IMR-90 (cell line): ENCODE measurements around the gene CREG2. TPM values are rescaled to one million over a fixed set of nuclear protein-coding genes. Genes with fewer than 3 reads are reported as not detected.
A peak's percentile ranks its signal among the peaks of the same experiment; 100 is the strongest.

Experiments used
- ATAC-seq: fragments of 200-7000 bp; cut with Tn5 transposase; 2 replicates; pipeline ENCODE4 v1.9.1; 2020; ENCODE audit warnings: low read depth, mild to moderate bottlenecking, moderate library complexity
- BruUV-seq: library from RNA; stranded (reverse); fragments of 400-500 nt; replicated peaks from 2 replicates; lab custom pipeline; 2021; lab: Mats Ljungman, UMichigan
- CTCF ChIA-PET: fragments of 300-600 bp; formaldehyde crosslinking; extraction: SDS; loops from one replicate; lab custom pipeline; 2021; ENCODE audit warnings: antibody characterized with exemption; lab: Yijun Ruan, JAX
- POLR2A ChIA-PET: fragments of 300-600 bp; sonication (Branson Sonifier 250); formaldehyde crosslinking; loops from one replicate; lab custom pipeline; 2022; ENCODE audit warnings: antibody characterized with exemption; ENCODE audit not compliant: unreplicated experiment; lab: Charles Lee
- DNase-seq: peaks from one replicate; pipeline ENCODE4 v3.0.0; 2013
- H2AFZ ChIP-seq: replicated peaks from 2 replicates; pipeline ENCODE3; 2013; ENCODE audit warnings: low read length, mild to moderate bottlenecking; ENCODE audit not compliant: poor library complexity
- H2AK5ac ChIP-seq: 2 replicates; pipeline ENCODE4 v1.6.1; 2013; ENCODE audit warnings: low read depth, low read length, inconsistent platforms
- H2AK9ac ChIP-seq: replicated peaks from 2 replicates; pipeline ENCODE3; 2013; ENCODE audit warnings: mild to moderate bottlenecking, low read depth, low read length, moderate library complexity; ENCODE audit not compliant: poor library complexity
- H2BK120ac ChIP-seq: 2 replicates; pipeline ENCODE4 v1.6.1; 2013; ENCODE audit warnings: low read depth, low read length, inconsistent platforms
- H2BK15ac ChIP-seq: 3 replicates; pipeline ENCODE4 v1.6.1; 2013; ENCODE audit warnings: low read depth, low read length, inconsistent platforms
- H2BK20ac ChIP-seq: 2 replicates; pipeline ENCODE4 v1.6.1; 2013; ENCODE audit warnings: low read depth, mild to moderate bottlenecking, inconsistent platforms, low read length, moderate library complexity
- H2BK5ac ChIP-seq: 2 replicates; pipeline ENCODE4 v1.6.1; 2013; ENCODE audit warnings: mild to moderate bottlenecking, low read depth, low read length, inconsistent platforms; ENCODE audit not compliant: poor library complexity, severe bottlenecking
- H3K14ac ChIP-seq: replicated peaks from 2 replicates; pipeline ENCODE4 v1.6.1; 2013; ENCODE audit warnings: low read depth, low read length, inconsistent platforms
- H3K18ac ChIP-seq: 2 replicates; pipeline ENCODE4 v1.6.1; 2013; ENCODE audit warnings: low read depth, low read length, control low read depth
- H3K23ac ChIP-seq: 2 replicates; pipeline ENCODE4 v1.6.1; 2013; ENCODE audit warnings: low read depth, low read length, inconsistent platforms
- H3K27ac ChIP-seq: 2 replicates; pipeline ENCODE4 v1.5.1; 2013; ENCODE audit warnings: mild to moderate bottlenecking, control low read depth, low read length; ENCODE audit not compliant: insufficient read depth
- H3K27me3 ChIP-seq: 2 replicates; pipeline ENCODE4 v1.6.1; 2013; ENCODE audit warnings: low read length; ENCODE audit not compliant: control insufficient read depth, insufficient read depth
- H3K36me3 ChIP-seq: 2 replicates; pipeline ENCODE4 v1.6.1; 2013; ENCODE audit warnings: low read length, mixed read lengths; ENCODE audit not compliant: control insufficient read depth, insufficient read depth
- H3K4ac ChIP-seq: 2 replicates; pipeline ENCODE4 v1.6.1; 2013; ENCODE audit warnings: low read depth, low read length, inconsistent platforms
- H3K4me1 ChIP-seq: 2 replicates; pipeline ENCODE4 v1.6.1; 2013; ENCODE audit warnings: low read length, mixed read lengths; ENCODE audit not compliant: control insufficient read depth, insufficient read depth
- H3K4me2 ChIP-seq: 2 replicates; pipeline ENCODE4 v1.6.1; 2013; ENCODE audit warnings: low read depth, mild to moderate bottlenecking, control low read depth, low read length, moderate library complexity
- H3K4me3 ChIP-seq: 2 replicates; pipeline ENCODE4 v1.5.1; 2013; ENCODE audit warnings: low read depth, mild to moderate bottlenecking, control low read depth, low read length, moderate library complexity; ENCODE audit not compliant: insufficient read depth
- H3K56ac ChIP-seq: 2 replicates; pipeline ENCODE4 v1.6.1; 2013; ENCODE audit warnings: low read length, inconsistent platforms; ENCODE audit not compliant: insufficient read depth; ENCODE audit errors: extremely low read depth
- H3K79me1 ChIP-seq, 2 experiments: 2 replicates each; pipeline ENCODE4 v1.6.1; 2013; ENCODE audit warnings: low read length in 2 of 2, inconsistent platforms in 1 of 2, low read depth in 1 of 2
- H3K9ac ChIP-seq: 2 replicates; pipeline ENCODE4 v1.6.1; 2013; ENCODE audit warnings: low read depth, low read length, control low read depth
- H3K9me1 ChIP-seq: 2 replicates; pipeline ENCODE4 v1.6.1; 2013; ENCODE audit warnings: low read length, inconsistent platforms; ENCODE audit not compliant: insufficient read depth
- H3K9me3 ChIP-seq: 2 replicates; pipeline ENCODE4 v1.6.1; 2013; ENCODE audit warnings: low read length; ENCODE audit not compliant: control insufficient read depth, insufficient read depth
- H4K20me1 ChIP-seq: 2 replicates; pipeline ENCODE4 v1.6.1; 2013; ENCODE audit warnings: low read length, inconsistent platforms; ENCODE audit not compliant: insufficient read depth
- H4K5ac ChIP-seq: 2 replicates; pipeline ENCODE4 v1.6.1; 2013; ENCODE audit warnings: mild to moderate bottlenecking, low read depth, low read length, control low read depth
- H4K8ac ChIP-seq, 2 experiments: 2 replicates each; pipeline ENCODE4 v1.6.1; 2013; ENCODE audit warnings: low read depth in 2 of 2, low read length in 2 of 2, control low read depth in 1 of 2, inconsistent platforms in 1 of 2
- H4K91ac ChIP-seq: 2 replicates; pipeline ENCODE4 v1.6.1; 2013; ENCODE audit warnings: low read depth, low read length, inconsistent platforms; ENCODE audit not compliant: insufficient read depth
- MAFK ChIP-seq: IDR thresholded peaks from 2 replicates; pipeline ENCODE4 v1.6.1; 2012; ENCODE audit warnings: low read depth, low read length, improper control_type of control experiment
- MAZ ChIP-seq: IDR thresholded peaks from 2 replicates; pipeline ENCODE4 v1.6.1; 2012; ENCODE audit warnings: low read depth, mild to moderate bottlenecking, low read length, improper control_type of control experiment, moderate library complexity, borderline replicate concordance
- WGBS, 2 experiments: methylation state at CpG; one replicate each; pipeline versions ENCODE4 v1.1.5 to v1.1.7; 2013; ENCODE audit warnings: missing lambda C conversion rate in 2 of 2; ENCODE audit not compliant: insufficient read length in 1 of 2; ENCODE audit errors: extremely low coverage in 2 of 2; 5-methylcytosine and 5-hydroxymethylcytosine counted together
- dilution Hi-C: fragments of 300-500 bp; cut with HindIII; formaldehyde crosslinking; loops from one replicate; pipeline ENCODE4 v1.14.3; 2018; ENCODE audit warnings: low sequenced_read_pairs; ENCODE audit not compliant: unreplicated experiment
- in situ Hi-C: fragments of 300-500 bp; cut with MboI; formaldehyde crosslinking; loops from 3 replicates; pipeline ENCODE4 v1.14.3; 2019; ENCODE audit warnings: low sequenced_read_pairs, inconsistent platforms, mixed read lengths
- intact Hi-C: fragments of 100-400 bp; cut with micrococcal nuclease; formaldehyde crosslinking; loops from 2 replicates; pipeline ENCODE4 v1.10.0; 2022
- polyA plus RNA-seq, 3 experiments: library from polyadenylated mRNA; depleted of rRNA; stranded (reverse); fragments of >200 nt; gene quantifications; 2 replicates each; pipeline ENCODE4 v1.2.3, GENCODE V29; 2012; ENCODE audit warnings: low replicate concordance in 1 of 3
- total RNA-seq: library from RNA; depleted of rRNA; stranded (reverse); fragments of >200 nt; gene quantifications from 2 replicates; pipeline ENCODE4 v1.2.3, GENCODE V29; 2012

Gene CREG2
- total and polyA plus RNA-seq, 2 of the 4 experiments (the other 2 are of a cell fraction) = 0.17 TPM; not detected in 1

DNA sequence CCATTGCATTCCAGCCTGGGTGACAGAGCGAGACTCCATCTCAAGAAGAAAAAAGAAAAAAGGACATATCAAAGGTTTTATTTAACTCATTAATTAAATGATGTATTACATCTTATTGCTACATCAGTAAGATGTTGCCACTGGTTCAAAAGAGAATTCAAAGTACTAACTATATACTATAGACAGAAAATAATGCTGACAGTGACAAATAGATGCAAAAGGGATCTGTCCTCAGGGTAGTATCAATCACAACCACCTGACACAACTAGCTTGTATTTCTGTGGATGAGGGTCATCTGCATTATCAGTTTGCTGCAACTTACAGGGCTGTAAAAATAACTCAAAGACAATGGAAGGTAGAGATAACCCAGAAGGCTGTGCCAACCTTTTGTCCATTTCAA is 16.4 kb upstream of the CREG2 start:
- ATAC-seq = no peak
- no peak overlapping the region for H3K56ac ChIP-seq
- POLR2A ChIA-PET = no interaction called here
- CTCF ChIA-PET = interaction anchor here (1.2 kb wide), 1 partner anchor 15 kb away, joined by 5 read pairs; no protein-coding TSS in a partner anchor
- no peak overlapping the region for H2AK5ac ChIP-seq
- no peak overlapping the region for H3K14ac ChIP-seq
- no peak overlapping the region for H4K91ac ChIP-seq
- whole genome bisulfite sequencing, 2 experiments = no CpG with 5 or more reads among the region's 1 CpG
- H3K4me1 ChIP-seq = peaks cover 4% of the 10 kb centered on the region
- H3K79me1 ChIP-seq = no peaks in the 10 kb centered on the region
- no peak overlapping the region for H4K5ac ChIP-seq
- H3K4ac ChIP-seq = no peak overlapping the region
- no peak overlapping the region for H3K9ac ChIP-seq
- H3K27me3 ChIP-seq = no peaks in the 10 kb centered on the region
- no peak overlapping the region for H3K27ac ChIP-seq
- H2AFZ ChIP-seq = no peak overlapping the region
- H2AK9ac ChIP-seq = no peak overlapping the region
- H2BK5ac ChIP-seq = no peak overlapping the region
- no peak for DNase-seq
- peaks cover 3% of the 10 kb centered on the region for H3K9me1 ChIP-seq
- intact Hi-C loops (no loop called here), dilution Hi-C loops (no loop called here), in situ Hi-C loops (loop anchor here (10.0 kb wide), 1 partner anchor 431 kb away; no protein-coding TSS in a partner anchor)
- H2BK20ac ChIP-seq = no peak overlapping the region
- TF ChIP-seq MAZ = no peak
- peak; percentile 93 for TF ChIP-seq MAFK
- no peaks in the 10 kb centered on the region for H3K9me3 ChIP-seq
- no peak overlapping the region for H3K4me2 ChIP-seq
- no TSS peak for BruUV-seq
- H3K4me3 ChIP-seq = no peak overlapping the region
- no peak overlapping the region for H2BK120ac ChIP-seq
- no peak overlapping the region for H2BK15ac ChIP-seq
- H4K8ac ChIP-seq = no peak overlapping the region
- no peaks in the 10 kb centered on the region for H4K20me1 ChIP-seq
- no peak overlapping the region for H3K18ac ChIP-seq
- H3K36me3 ChIP-seq = no peaks in the 10 kb centered on the region
- H3K23ac ChIP-seq = no peak overlapping the region
